MCF 10A (cell line): Measurements from ENCODE around the gene IKBKE. TPM values are rescaled to one million over a fixed set of nuclear protein-coding genes. Genes with fewer than 3 reads are reported as not detected.

Experiments
- BruUV-seq: library from RNA; stranded (reverse); fragments of 400-500 nt; replicated peaks from 2 replicates; lab custom pipeline; 2021; lab: Mats Ljungman, UMichigan
- CTCF ChIA-PET: fragments of 300-600 bp; sonication (Branson Sonifier 250); formaldehyde crosslinking; extraction: SDS; loops from one replicate; lab custom pipeline; 2021; ENCODE audit warnings: antibody characterized with exemption, inconsistent platforms; lab: Yijun Ruan, JAX
- POLR2A ChIA-PET: fragments of 300-600, 350-650 bp; sonication (Branson Sonifier 250); formaldehyde crosslinking; extraction: SDS; loops from one replicate; lab custom pipeline; 2020; ENCODE audit warnings: antibody characterized with exemption, inconsistent platforms; lab: Yijun Ruan, JAX
- DNase-seq: peaks from one replicate; pipeline ENCODE4 v3.0.0-alpha.2; 2018; ENCODE audit not compliant: unreplicated experiment
- H3K27ac Mint-ChIP-seq: one replicate; pipeline ENCODE4 v1.8.0; 2022; ENCODE audit warnings: mild to moderate bottlenecking, low read depth, mixed read lengths; ENCODE audit not compliant: unreplicated experiment
- H3K27me3 Mint-ChIP-seq: one replicate; pipeline ENCODE4 v1.8.0; 2022; ENCODE audit warnings: mixed read lengths; ENCODE audit not compliant: insufficient read depth, unreplicated experiment
- H3K36me3 Mint-ChIP-seq: one replicate; pipeline ENCODE4 v1.8.0; 2022; ENCODE audit warnings: mild to moderate bottlenecking, moderate library complexity, mixed read lengths; ENCODE audit not compliant: insufficient read depth, unreplicated experiment
- H3K4me1 Mint-ChIP-seq: one replicate; pipeline ENCODE4 v1.8.0; 2022; ENCODE audit warnings: mixed read lengths; ENCODE audit not compliant: insufficient read depth, unreplicated experiment
- H3K4me3 Mint-ChIP-seq: one replicate; pipeline ENCODE4 v1.8.0; 2022; ENCODE audit warnings: mild to moderate bottlenecking, moderate library complexity, mixed read lengths; ENCODE audit not compliant: unreplicated experiment
- H3K9me3 Mint-ChIP-seq: one replicate; pipeline ENCODE4 v1.8.0; 2022; ENCODE audit warnings: mixed read lengths; ENCODE audit not compliant: unreplicated experiment
- intact Hi-C: fragments of 100-400 bp; cut with micrococcal nuclease; formaldehyde crosslinking; loops from 2 replicates; pipeline ENCODE4 v1.14.1; 2022
- total RNA-seq: library from RNA; stranded (reverse); gene quantifications from 2 replicates; pipeline ENCODE4 v1.2.3, GENCODE V29; 2022
- TF ChIP-seq, protein P1 (sequence below): fragments of 200-600 bp; IDR thresholded peaks from one replicate; pipeline ENCODE4 v1.8.0; 2022; ENCODE audit warnings: antibody characterized with exemption, mild to moderate bottlenecking; ENCODE audit not compliant: unreplicated experiment

The IKBKE gene
- total RNA-seq, 1 experiment from 2014 or later = 12.1 TPM

DNA sequence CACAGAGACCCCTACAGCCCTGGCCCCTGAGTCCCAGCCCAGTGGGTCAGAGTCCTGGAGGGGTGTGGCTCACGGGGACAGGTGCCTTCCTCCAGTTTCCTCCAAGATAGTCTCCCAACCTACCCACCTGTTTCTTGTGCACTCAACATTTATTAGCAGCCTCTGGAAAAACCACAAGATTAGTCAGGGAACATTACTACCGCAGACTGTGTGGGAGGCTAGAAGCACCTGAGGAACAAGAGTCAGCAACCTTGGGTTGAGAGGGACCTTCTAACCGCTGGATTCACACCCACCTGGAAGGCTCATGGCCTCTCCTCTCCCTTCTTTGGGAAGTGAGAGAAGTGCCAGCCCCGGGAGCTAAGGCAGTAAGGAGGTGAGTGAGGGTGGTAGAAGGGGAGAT is 22.5 kb upstream of the IKBKE start:
- Mint-ChIP-seq H3K9me3 (no peaks in the 10 kb centered on the region), H3K36me3 (peaks cover 82% of the 10 kb centered on the region), H3K4me3 (no peak overlapping the region), H3K27me3 (no peaks in the 10 kb centered on the region), H3K27ac (no peak overlapping the region), H3K4me1 (peaks cover 14% of the 10 kb centered on the region)
- BruUV-seq = no TSS peak
- CTCF ChIA-PET = interaction anchor here (0.9 to 4.8 kb wide), 4 partner anchors 9 to 23 kb away, joined by 3 to 34 read pairs (median 6); partner anchors contain the start of gene IKBKE
- intact Hi-C loops = no loop called here
- DNase-seq = peak; percentile 66
- TF ChIP-seq, protein P1, sequence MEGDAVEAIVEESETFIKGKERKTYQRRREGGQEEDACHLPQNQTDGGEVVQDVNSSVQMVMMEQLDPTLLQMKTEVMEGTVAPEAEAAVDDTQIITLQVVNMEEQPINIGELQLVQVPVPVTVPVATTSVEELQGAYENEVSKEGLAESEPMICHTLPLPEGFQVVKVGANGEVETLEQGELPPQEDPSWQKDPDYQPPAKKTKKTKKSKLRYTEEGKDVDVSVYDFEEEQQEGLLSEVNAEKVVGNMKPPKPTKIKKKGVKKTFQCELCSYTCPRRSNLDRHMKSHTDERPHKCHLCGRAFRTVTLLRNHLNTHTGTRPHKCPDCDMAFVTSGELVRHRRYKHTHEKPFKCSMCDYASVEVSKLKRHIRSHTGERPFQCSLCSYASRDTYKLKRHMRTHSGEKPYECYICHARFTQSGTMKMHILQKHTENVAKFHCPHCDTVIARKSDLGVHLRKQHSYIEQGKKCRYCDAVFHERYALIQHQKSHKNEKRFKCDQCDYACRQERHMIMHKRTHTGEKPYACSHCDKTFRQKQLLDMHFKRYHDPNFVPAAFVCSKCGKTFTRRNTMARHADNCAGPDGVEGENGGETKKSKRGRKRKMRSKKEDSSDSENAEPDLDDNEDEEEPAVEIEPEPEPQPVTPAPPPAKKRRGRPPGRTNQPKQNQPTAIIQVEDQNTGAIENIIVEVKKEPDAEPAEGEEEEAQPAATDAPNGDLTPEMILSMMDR = no peak
- POLR2A ChIA-PET = interaction anchor here (0.9 to 1.0 kb wide), 2 partner anchors 13 to 14 kb away, joined by 3 read pairs; no protein-coding TSS in a partner anchor

DNA sequence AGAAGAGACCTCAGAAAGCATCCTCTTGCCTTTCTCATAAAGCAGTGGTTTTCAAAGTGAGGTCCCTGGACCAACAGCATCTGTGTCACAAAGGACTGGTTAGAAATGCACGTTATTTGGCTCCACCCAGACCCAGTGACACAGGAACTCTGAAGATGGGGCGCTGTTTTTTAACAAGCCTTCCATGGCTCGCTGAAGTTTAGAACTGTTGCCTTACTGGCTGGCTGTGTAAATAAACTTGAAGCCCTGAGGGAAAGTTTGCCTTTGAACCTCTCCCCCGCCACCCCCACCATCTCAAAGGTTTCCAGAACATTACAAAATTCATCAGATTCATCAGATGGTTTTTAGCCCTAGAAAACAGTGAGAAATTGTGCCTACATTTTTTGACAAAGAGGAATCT is 21.8 kb upstream of the IKBKE start:
- no peak overlapping the region for H3K27ac Mint-ChIP-seq
- CTCF ChIA-PET = interaction anchor here (2.2 to 4.8 kb wide), 2 partner anchors 13 to 22 kb away, joined by 7 to 34 read pairs; partner anchors contain the start of gene IKBKE
- H3K4me3 Mint-ChIP-seq = no peak overlapping the region
- no TSS peak for BruUV-seq
- H3K9me3 Mint-ChIP-seq = no peaks in the 10 kb centered on the region
- no peak for DNase-seq
- intact Hi-C loops = no loop called here
- TF ChIP-seq, protein P1 = no peak
- H3K36me3 Mint-ChIP-seq = peaks cover 86% of the 10 kb centered on the region
- H3K4me1 Mint-ChIP-seq = peaks cover 14% of the 10 kb centered on the region
- no peaks in the 10 kb centered on the region for H3K27me3 Mint-ChIP-seq
- POLR2A ChIA-PET = no interaction called here

DNA sequence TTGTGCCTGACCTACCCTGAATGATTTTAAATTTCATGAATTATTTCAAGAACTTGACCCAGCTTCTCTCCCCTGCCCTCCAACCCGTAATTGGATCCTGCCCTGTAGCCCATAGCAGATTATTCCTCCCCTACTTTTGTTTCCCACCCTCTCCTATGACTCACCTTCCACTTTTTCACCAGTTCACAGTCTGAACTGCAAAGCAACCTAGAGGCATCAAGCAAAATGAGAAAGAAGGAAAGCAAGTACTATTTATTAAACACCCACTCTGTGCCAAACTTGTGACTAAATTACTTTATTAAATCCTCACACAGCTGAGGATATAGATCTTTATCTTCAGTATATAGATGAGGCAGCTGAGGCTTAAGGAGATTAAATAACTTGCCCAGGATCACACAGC is 20.7 kb upstream of the IKBKE start:
- no peak overlapping the region for H3K4me3 Mint-ChIP-seq
- CTCF ChIA-PET = interaction anchor here (0.5 to 2.7 kb wide), 12 partner anchors 9 to 719 kb away, joined by 3 to 31 read pairs (median 3); no protein-coding TSS in a partner anchor
- no peak overlapping the region for H3K27ac Mint-ChIP-seq
- H3K9me3 Mint-ChIP-seq = no peaks in the 10 kb centered on the region
- peaks cover 14% of the 10 kb centered on the region for H3K4me1 Mint-ChIP-seq
- H3K27me3 Mint-ChIP-seq = no peaks in the 10 kb centered on the region
- POLR2A ChIA-PET = interaction anchor here (0.6 to 1.2 kb wide), 3 partner anchors 14 to 1169 kb away, joined by 3 to 4 read pairs (median 3); no protein-coding TSS in a partner anchor
- intact Hi-C loops = no loop called here
- TF ChIP-seq, protein P1 = no peak
- BruUV-seq = no TSS peak
- no peak for DNase-seq
- peaks cover 80% of the 10 kb centered on the region for H3K36me3 Mint-ChIP-seq

DNA sequence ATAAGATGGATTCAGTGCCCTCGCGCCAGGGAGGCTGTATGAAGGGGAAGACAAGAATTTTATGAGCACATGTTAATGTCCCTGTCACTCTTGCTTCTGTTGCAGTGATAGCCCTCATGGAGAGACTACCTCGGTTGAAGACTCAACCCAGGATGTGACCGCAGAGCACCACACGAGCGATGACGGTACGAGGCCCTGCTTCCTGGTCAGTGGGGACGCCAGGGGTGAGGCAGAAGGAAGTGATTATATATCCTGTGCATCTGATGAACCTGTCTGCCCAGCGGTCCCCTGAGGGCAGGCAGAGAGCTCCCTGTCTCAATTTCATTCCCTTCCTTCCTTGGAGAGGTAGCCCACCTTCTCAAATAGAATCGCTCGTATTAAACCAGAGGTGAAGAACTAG is 20.0 kb upstream of the IKBKE start:
- Mint-ChIP-seq H3K36me3 (peaks cover 80% of the 10 kb centered on the region), H3K27me3 (no peaks in the 10 kb centered on the region), H3K27ac (no peak overlapping the region), H3K9me3 (no peaks in the 10 kb centered on the region), H3K4me3 (no peak overlapping the region), H3K4me1 (peaks cover 14% of the 10 kb centered on the region)
- no TSS peak for BruUV-seq
- ChIA-PET CTCF (interaction anchor here (0.5 to 2.7 kb wide), 12 partner anchors 10 to 718 kb away, joined by 3 to 31 read pairs (median 3); no protein-coding TSS in a partner anchor), POLR2A (interaction anchor here (1.0 to 1.2 kb wide), 2 partner anchors 14 to 20 kb away, joined by 3 to 4 read pairs; no protein-coding TSS in a partner anchor)
- TF ChIP-seq, protein P1 = no peak
- intact Hi-C loops = no loop called here
- DNase-seq = no peak
